D721Med (cell line): Measurements from ENCODE around the gene VGLL3.

Experiments used
- DNase-seq: peaks from one replicate; pipeline ENCODE4 v3.0.0; 2011; ENCODE audit warnings: low spot score; ENCODE audit not compliant: insufficient read length
- FAIRE-seq: peaks from 2 replicates; lab custom pipeline; 2011; peaks lifted over from hg19 to GRCh38; lab: Jason Lieb, UNC
- TF ChIP-seq, protein P1 (sequence below): IDR thresholded peaks from 2 replicates; pipeline ENCODE4 v1.5.1; 2012; ENCODE audit warnings: mild to moderate bottlenecking, control low read depth; ENCODE audit not compliant: insufficient read depth; ENCODE audit errors: missing control alignments

The VGLL3 gene

DNA sequence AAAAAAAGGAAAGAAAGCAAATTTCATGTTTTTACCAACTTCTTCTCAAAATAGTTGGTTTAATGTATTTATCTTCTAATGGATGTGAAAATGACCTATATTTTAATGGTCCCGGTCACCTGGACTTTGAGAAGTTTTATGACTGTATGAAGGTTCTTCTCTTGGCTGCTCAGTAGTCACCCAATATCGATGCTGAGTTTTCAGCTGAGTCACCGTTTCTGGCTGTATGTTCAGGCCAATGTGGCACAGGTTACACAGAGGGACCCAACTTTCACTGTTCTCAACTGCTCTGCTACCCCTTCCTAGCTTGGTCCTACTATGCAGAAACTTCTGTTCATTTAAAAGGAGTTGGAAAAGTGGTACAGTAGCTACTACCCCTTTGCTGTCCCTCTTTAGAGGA lies 25.8 kb downstream of the VGLL3 start:
- FAIRE-seq (no peak), DNase-seq (no peak)
- TF ChIP-seq, protein P1, sequence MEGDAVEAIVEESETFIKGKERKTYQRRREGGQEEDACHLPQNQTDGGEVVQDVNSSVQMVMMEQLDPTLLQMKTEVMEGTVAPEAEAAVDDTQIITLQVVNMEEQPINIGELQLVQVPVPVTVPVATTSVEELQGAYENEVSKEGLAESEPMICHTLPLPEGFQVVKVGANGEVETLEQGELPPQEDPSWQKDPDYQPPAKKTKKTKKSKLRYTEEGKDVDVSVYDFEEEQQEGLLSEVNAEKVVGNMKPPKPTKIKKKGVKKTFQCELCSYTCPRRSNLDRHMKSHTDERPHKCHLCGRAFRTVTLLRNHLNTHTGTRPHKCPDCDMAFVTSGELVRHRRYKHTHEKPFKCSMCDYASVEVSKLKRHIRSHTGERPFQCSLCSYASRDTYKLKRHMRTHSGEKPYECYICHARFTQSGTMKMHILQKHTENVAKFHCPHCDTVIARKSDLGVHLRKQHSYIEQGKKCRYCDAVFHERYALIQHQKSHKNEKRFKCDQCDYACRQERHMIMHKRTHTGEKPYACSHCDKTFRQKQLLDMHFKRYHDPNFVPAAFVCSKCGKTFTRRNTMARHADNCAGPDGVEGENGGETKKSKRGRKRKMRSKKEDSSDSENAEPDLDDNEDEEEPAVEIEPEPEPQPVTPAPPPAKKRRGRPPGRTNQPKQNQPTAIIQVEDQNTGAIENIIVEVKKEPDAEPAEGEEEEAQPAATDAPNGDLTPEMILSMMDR: no peak

DNA sequence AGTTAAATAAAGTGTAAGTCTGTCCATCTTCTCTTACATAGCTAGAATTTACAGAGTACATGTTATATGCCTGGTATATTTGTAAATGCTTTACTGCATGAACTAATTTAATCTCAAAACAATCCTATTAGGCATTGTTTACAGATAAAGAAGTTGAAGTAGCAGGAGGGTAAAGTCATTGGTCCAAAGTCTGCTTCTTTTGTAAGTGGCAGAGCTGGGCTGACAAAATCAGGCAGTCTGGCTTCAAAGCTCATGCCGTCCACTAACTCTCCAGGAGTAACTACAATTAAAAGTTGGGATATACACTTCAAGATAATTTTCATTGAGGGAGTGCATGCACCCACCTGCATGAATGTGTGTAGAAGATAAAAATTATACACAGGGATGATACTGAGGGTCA lies 27.3 kb downstream of the VGLL3 start:
- DNase-seq (no peak), FAIRE-seq (no peak)
- TF ChIP-seq, protein P1: no peak

DNA sequence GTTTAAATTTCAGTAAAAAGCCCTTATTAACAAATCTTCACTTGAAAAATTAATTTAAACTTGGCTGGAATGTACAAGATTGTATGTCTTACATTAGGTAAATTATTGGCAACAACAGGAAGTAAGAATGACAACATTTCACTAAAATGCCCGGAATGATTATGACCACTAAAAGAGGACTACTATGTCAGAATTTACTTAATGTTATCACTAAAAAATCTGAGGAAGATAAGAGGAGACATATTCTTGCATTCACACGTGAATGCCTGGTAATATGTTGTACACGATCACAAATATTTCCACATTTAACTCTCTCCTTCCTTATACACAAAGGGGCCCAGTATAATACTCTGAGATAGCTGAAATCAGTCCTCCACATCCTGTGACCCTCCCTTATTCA lies 29.7 kb downstream of the VGLL3 start:
- no peak for FAIRE-seq
- no peak for DNase-seq
- TF ChIP-seq, protein P1: no peak

DNA sequence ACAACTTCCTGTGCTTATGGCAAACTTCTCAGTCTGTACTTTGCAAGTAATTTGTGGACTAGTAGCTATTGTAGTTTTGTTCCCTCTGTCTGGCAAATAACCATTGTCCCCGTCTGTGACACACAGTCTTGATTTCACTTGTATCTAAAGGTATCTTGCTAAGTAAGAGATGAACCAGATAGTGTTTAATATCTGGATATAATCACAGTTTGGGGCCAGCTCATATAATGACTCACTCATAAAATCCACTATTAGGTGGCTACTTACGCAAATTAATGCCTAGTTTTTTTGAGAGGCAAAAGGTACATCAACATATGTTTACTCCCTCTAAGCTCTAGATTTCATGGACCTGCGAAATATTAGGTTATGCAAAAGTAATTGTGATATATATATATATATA lies 30.4 kb downstream of the VGLL3 start:
- no peak for DNase-seq
- FAIRE-seq: no peak

DNA sequence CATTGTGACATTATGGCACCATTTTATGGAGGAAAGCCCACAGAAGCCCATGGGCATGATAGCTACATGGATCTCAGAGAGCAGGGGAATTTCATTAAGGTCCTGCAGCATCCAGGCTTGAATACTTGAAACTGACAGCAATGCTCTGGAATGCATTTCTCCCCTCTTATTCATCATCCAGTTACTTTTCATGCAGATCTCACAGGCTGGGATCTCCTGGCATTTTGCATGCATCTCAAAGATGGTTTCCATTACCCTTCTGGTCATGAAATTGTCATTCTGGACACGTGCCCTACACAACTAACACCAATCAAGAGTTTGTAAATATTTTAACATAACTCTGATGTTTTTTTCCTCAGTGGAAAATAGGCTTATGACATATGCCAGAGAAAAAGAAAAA lies 32.4 kb downstream of the VGLL3 start:
- DNase-seq: no peak

More for the DNA sequence above, 30.4 kb downstream of the VGLL3 start:
- TF ChIP-seq, protein P1: no peak

DNA sequence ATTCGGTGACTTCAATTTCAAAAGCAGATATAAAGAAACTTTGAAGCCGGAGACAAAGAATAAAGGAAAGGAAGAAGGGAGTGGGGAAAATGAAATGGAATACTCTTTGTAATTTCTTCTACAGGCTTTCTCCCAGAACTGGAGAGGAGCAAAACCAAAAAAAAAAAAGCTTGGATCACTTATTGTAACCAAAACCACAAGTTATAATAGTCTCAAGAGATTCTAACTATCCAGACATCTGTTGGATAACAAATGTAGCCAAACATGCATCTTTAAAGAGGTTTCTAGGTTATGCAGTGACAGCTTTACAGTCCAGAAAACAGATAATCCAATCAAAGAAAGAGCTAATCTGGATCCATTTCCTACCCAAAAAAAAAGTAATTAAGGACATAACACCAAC lies 36.2 kb downstream of the VGLL3 start:
- DNase-seq: no peak
- no peak for FAIRE-seq
- TF ChIP-seq, protein P1: no peak

More for the DNA sequence above, 32.4 kb downstream of the VGLL3 start:
- no peak for FAIRE-seq
- TF ChIP-seq, protein P1: no peak

DNA sequence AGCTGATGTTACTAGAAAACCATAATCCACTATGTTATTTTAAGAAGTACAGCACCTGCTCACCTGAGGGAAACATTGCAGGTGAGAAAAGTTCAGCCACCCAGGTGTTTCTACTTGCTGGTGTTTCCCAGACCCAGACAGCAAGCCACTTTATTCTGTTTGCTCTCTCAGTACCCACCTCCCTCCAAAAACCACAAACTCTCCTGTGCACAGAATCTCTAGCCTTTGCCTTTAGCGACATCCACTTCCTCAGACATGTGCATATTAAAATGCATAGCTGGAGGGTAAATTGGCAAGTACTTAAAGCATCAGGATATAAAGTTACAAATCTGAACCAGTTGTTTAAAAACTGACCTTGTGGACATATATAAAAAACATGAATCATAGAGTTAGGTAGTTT lies 36.7 kb downstream of the VGLL3 start:
- DNase-seq (no peak), FAIRE-seq (no peak)
- TF ChIP-seq, protein P1: no peak
